ENCODE measurements around the gene CD1C. TPM values are rescaled to one million over a fixed set of nuclear protein-coding genes. Genes with fewer than 3 reads are reported as not detected.

Gene CD1C
- total and polyA plus RNA-seq, 2 of the 8 experiments (the other 6 are each of a cell fraction or from before 2014, with no cell fraction given) = 0.06 to 0.35 TPM

GRCh38 chr1:158283965-158284364, 5.8 kb upstream of the CD1C start:
- CTCF ChIA-PET (ENCODE audit: partially characterized antibody) = no interaction called here
- FAIRE-seq = no peak
- no peak overlapping the region for H3K9ac ChIP-seq (replicated peaks in 1 of 4; ENCODE audit: extremely low read depth in 1 of 4, low read depth in 3 of 4, low read length in 3 of 4)
- no peak overlapping the region for H3K4me2 ChIP-seq (ENCODE audit: insufficient read depth in 1 of 2, low read depth in 2 of 2, low read length in 2 of 2)
- H3K27ac ChIP-seq (ENCODE audit: low read depth, low read length) = no peak overlapping the region
- no peaks in the 10 kb centered on the region for H4K20me1 ChIP-seq (replicated peaks in 1 of 2; ENCODE audit: control insufficient read depth in 1 of 2, insufficient read depth in 2 of 2, low read length in 2 of 2)
- no peak overlapping the region for H3K4me3 ChIP-seq (ENCODE audit: extremely low read depth in 1 of 4, insufficient read depth in 2 of 4, low read depth in 3 of 4, low read length in 4 of 4)
- no peak overlapping the region for H4K91ac ChIP-seq (replicated peaks; ENCODE audit: insufficient read length, low read length)
- no peak overlapping the region for H2BK20ac ChIP-seq (ENCODE audit: low read length)
- 66% methylated on average over 2 of the region's 2 CpGs; no CpG with 5 or more reads in 1 of the 2 experiments for WGBS, 2 experiments (ENCODE audit: extremely low coverage in 1 of 2, insufficient coverage in 1 of 2, insufficient read length in 1 of 2, insufficient replicate concordance in 2 of 2, low coverage in 1 of 2, low lambda C conversion rate in 2 of 2, missing lambda C conversion rate in 1 of 2)
- H2AK5ac ChIP-seq (ENCODE audit: low read depth, low read length) = no peak overlapping the region
- H2BK120ac ChIP-seq (replicated peaks; ENCODE audit: low read depth, low read length) = no peak overlapping the region
- H2BK5ac ChIP-seq (ENCODE audit: low read depth, low read length) = no peak overlapping the region
- H3K79me2 ChIP-seq (ENCODE audit: control insufficient read depth in 1 of 2, insufficient read depth in 2 of 2, low read length in 2 of 2) = no peaks in the 10 kb centered on the region
- no peak overlapping the region for H2BK15ac ChIP-seq (ENCODE audit: low read length)
- no peaks in the 10 kb centered on the region for H3K36me3 ChIP-seq (ENCODE audit: control insufficient read depth in 2 of 4, insufficient read depth in 4 of 4, low read length in 3 of 4)
- no peak overlapping the region for H4K5ac ChIP-seq (ENCODE audit: insufficient read length, low read depth, low read length)
- H3K23ac ChIP-seq (ENCODE audit: insufficient read length) = no peak overlapping the region
- no peaks in the 10 kb centered on the region for H3K23me2 ChIP-seq (ENCODE audit: low read depth, low read length)
- no peak overlapping the region for H3K56ac ChIP-seq (replicated peaks; ENCODE audit: insufficient read length, low read depth, low read length)
- POLR2A ChIA-PET (ENCODE audit: partially characterized antibody) = no interaction called here
- H3K9me3 ChIP-seq (ENCODE audit: insufficient read depth in 2 of 2, low read depth in 1 of 2, low read length in 1 of 2) = peaks cover 8 to 11% of the 10 kb centered on the region in 2 experiments; a peak in 3 of 4 replicates
- no peak overlapping the region for H3K4ac ChIP-seq (replicated peaks; ENCODE audit: insufficient read length, low read depth, low read length)
- H3K4me1 ChIP-seq (replicated peaks in 1 of 4; ENCODE audit: control insufficient read depth in 3 of 4, insufficient read depth in 4 of 4, low read length in 3 of 4) = no peaks in the 10 kb centered on the region
- no peak overlapping the region for H2BK12ac ChIP-seq (ENCODE audit: low read depth, low read length)
- no peaks in the 10 kb centered on the region for H3K27me3 ChIP-seq (replicated peaks in 1 of 4; ENCODE audit: control insufficient read depth in 3 of 4, extremely low read depth in 1 of 4, insufficient read depth in 3 of 4, low read length in 3 of 4)
- no peak overlapping the region for H3K18ac ChIP-seq (ENCODE audit: extremely low read depth, low read length)
- H2AFZ ChIP-seq (ENCODE audit: low read length) = no peak overlapping the region
- no peaks in the 10 kb centered on the region for H3K79me1 ChIP-seq (ENCODE audit: low read depth, low read length)
- H4K8ac ChIP-seq (ENCODE audit: extremely low read depth, insufficient read depth, low read length) = no peak overlapping the region
- no peak for DNase-seq (ENCODE audit: low read depth in 1 of 2, low spot score in 2 of 2)
- no peak overlapping the region for H3K14ac ChIP-seq (ENCODE audit: insufficient read length)
- TF ChIP-seq SIX5 (IDR thresholded peaks at IDR 0.05; ENCODE audit: low read depth, low read length) (no peak), RAD21 (IDR thresholded peaks at IDR 0.05 in 1 of 2, conservative IDR thresholded peaks at IDR 0.05 in 1 of 2; ENCODE audit: low read depth in 2 of 2, low read length in 2 of 2) (no peak), GABPA (IDR thresholded peaks at IDR 0.05; ENCODE audit: borderline replicate concordance, insufficient read depth, low read length) (no peak), POU5F1 (IDR thresholded peaks at IDR 0.05; ENCODE audit: low read depth, low read length) (no peak), ASH2L (IDR thresholded peaks at IDR 0.05; ENCODE audit: low read length) (no peak), USF2 (IDR thresholded peaks at IDR 0.05; ENCODE audit: low read length) (no peak), HDAC6 (IDR thresholded peaks at IDR 0.05; ENCODE audit: low read depth, low read length) (no peak), CTCF (IDR thresholded peaks at IDR 0.05; ENCODE audit: control extremely low read depth in 1 of 3, insufficient read depth in 1 of 3, low read depth in 1 of 3, low read length in 3 of 3) (no peak), RBBP5 (IDR thresholded peaks at IDR 0.05; ENCODE audit: borderline replicate concordance, low read depth, low read length) (no peak), JUN (IDR thresholded peaks at IDR 0.05; ENCODE audit: low read depth, low read length) (no peak), EGR1 (IDR thresholded peaks at IDR 0.05; ENCODE audit: borderline replicate concordance, low read depth, low read length) (no peak)
